Measurements from ENCODE around the gene ZFHX3. TPM values are rescaled to one million over a fixed set of nuclear protein-coding genes. Genes with fewer than 3 reads are reported as not detected.

ZFHX3 gene
- total RNA-seq, 2 donors from 2014 or later: 57.7 to 70.1 TPM

- DNase-seq (ENCODE audit: low spot score) (no peak), ATAC-seq (ENCODE audit: insufficient number of reproducible peaks, low FRiP score, low read depth) (no peak)
- peaks cover 3% of the 10 kb centered on the region for H3K9me3 ChIP-seq
- H3K4me3 ChIP-seq: no peak overlapping the region
- no peaks in the 10 kb centered on the region for H3K36me3 ChIP-seq
- no peaks in the 10 kb centered on the region for H3K27me3 ChIP-seq (replicated peaks; ENCODE audit: insufficient read depth)
- TF ChIP-seq CTCF (IDR thresholded peaks at IDR 0.05): no peak
- H3K4me1 ChIP-seq (ENCODE audit: control insufficient read depth in 1 of 2, low read depth in 2 of 2): no peaks in the 10 kb centered on the region
- no peak overlapping the region for H3K27ac ChIP-seq
Measured at GRCh38 chr16:72766506-72766905, 281.4 kb downstream of the ZFHX3 start.

GRCh38 chr16:72764015-72764654 lies 283.8 kb downstream of the ZFHX3 start:
- ATAC-seq (ENCODE audit: insufficient number of reproducible peaks, low FRiP score, low read depth) (no peak), DNase-seq (ENCODE audit: low spot score) (no peak)
- Histone ChIP-seq H3K4me1 (ENCODE audit: control insufficient read depth in 1 of 2, low read depth in 2 of 2) (no peaks in the 10 kb centered on the region), H3K36me3 (no peaks in the 10 kb centered on the region), H3K27ac (no peak overlapping the region), H3K27me3 (replicated peaks; ENCODE audit: insufficient read depth) (no peaks in the 10 kb centered on the region), H3K9me3 (no peaks in the 10 kb centered on the region), H3K4me3 (no peak overlapping the region)
- TF ChIP-seq CTCF (IDR thresholded peaks at IDR 0.05): no peak

DNA sequence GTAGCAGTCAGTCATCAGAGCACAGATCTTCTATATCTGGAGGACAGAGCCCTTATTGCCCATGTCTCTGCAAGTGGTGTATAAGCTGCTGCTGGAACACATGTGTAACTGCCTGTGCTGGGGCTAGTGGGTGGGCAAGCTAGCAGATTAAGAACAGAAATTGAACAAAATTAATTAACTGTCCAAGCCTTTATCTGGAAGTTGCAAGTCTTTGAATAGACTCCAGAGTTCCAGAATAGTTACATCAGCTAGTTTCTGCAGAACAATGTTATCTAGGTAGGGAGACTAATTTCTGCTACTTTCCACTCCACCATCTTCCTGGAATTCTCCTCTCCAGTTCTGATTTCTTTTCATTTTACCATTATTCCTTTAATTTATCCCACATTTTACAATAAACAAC lies 287.3 kb downstream of the ZFHX3 start:
- H3K27me3 ChIP-seq (replicated peaks; ENCODE audit: insufficient read depth): no peaks in the 10 kb centered on the region
- no peak for TF ChIP-seq CTCF (IDR thresholded peaks at IDR 0.05)
- ATAC-seq (ENCODE audit: insufficient number of reproducible peaks, low FRiP score, low read depth): no peak
- no peaks in the 10 kb centered on the region for H3K36me3 ChIP-seq
- no peak for DNase-seq (ENCODE audit: low spot score)
- H3K27ac ChIP-seq: no peak overlapping the region
- H3K4me3 ChIP-seq: no peak overlapping the region
- no peaks in the 10 kb centered on the region for H3K4me1 ChIP-seq (ENCODE audit: control insufficient read depth in 1 of 2, low read depth in 2 of 2)
- H3K9me3 ChIP-seq: peaks cover 6% of the 10 kb centered on the region

GRCh38 chr16:72753881-72754280 lies 294.0 kb downstream of the ZFHX3 start:
- ATAC-seq (ENCODE audit: insufficient number of reproducible peaks, low FRiP score, low read depth) (no peak), DNase-seq (ENCODE audit: low spot score) (no peak)
- H3K9me3 ChIP-seq: peaks cover 6% of the 10 kb centered on the region
- H3K4me3 ChIP-seq: no peak overlapping the region
- no peak for TF ChIP-seq CTCF (IDR thresholded peaks at IDR 0.05)
- H3K4me1 ChIP-seq (ENCODE audit: control insufficient read depth in 1 of 2, low read depth in 2 of 2): no peaks in the 10 kb centered on the region
- no peaks in the 10 kb centered on the region for H3K36me3 ChIP-seq
- H3K27ac ChIP-seq: no peak overlapping the region
- H3K27me3 ChIP-seq (replicated peaks; ENCODE audit: insufficient read depth): no peaks in the 10 kb centered on the region

GRCh38 chr16:72752004-72752695 lies 295.8 kb downstream of the ZFHX3 start:
- Histone ChIP-seq H3K4me3 (no peak overlapping the region), H3K36me3 (no peaks in the 10 kb centered on the region), H3K4me1 (ENCODE audit: control insufficient read depth in 1 of 2, low read depth in 2 of 2) (no peaks in the 10 kb centered on the region), H3K27ac (no peak overlapping the region), H3K27me3 (replicated peaks; ENCODE audit: insufficient read depth) (no peaks in the 10 kb centered on the region), H3K9me3 (peaks cover 2% of the 10 kb centered on the region)
- TF ChIP-seq CTCF (IDR thresholded peaks at IDR 0.05): no peak
- ATAC-seq (ENCODE audit: insufficient number of reproducible peaks, low FRiP score, low read depth): no peak
- no peak for DNase-seq (ENCODE audit: low spot score)
